Activated CD4-positive, alpha-beta T cell treated with anti-CD3 and anti-CD28 coated beads for 4 hours (primary cell): Measurements from ENCODE around the gene SPATA6.
"Not testable (repeated sequence)": the region's sequence is repeated elsewhere in the genome, so short reads cannot be mapped to it uniquely, and the experiment has no call there.

Source experiments
- DNase-seq, 2 donors: peaks; one replicate each; pipeline ENCODE4 v3.0.0-alpha.2; 2020

SPATA6 gene

DNA sequence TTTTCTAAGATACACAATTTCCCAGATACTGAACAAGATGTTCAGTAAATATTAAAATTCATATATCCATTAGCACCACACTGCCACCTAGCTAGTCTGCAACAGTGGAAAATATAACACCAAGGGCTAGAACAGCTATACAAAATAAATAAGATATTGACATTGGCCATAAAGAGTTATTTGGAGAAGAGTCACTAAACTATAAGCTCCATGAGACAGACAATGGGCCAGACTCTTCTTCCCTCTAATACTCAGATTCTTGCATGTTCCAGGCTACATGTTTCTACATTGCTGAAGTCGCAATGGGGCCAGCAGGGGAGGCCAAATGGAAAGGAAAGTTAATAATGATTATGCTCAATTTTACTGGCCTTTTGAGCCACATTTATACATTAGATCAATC, 21.5 kb downstream of the SPATA6 start:
- DNase-seq, result no peak

DNA sequence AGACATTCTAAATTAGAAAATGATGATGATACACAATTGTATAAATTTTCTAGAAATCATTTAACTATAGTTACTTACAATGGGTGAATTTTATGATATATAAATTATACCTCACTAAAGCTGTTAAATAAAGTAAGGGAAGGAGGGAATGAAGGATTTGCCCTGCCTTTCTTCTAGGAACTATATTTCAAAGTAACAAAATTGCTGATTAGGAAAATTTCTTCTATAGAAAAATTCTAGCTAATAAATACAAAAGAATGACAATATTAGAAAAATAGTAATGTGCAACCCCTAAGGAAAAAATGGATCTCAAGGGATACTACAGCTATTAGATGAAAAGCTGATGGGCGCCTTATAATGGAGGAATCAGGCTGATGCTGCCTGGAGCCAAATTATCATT, 23.1 kb downstream of the SPATA6 start:
- DNase-seq, result no peak

DNA sequence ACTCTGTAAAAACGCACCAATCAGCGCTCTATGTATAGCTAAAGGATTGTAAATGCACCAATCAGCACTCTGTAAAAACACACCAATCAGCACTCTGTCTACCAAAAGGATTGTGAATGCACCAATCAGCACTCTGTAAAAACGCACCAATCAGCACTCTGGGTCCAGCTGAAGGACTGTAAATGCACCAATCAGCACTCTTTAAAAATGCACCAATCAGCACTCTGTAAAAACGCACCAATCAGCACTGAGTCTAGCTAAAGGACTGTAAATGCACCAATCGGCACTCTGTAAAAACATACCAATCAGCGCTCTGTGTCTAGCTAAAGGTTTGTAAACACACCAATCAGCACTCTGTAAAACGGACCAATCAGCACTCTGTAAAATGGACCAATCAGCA, 27.8 kb downstream of the SPATA6 start:
- DNase-seq, result not testable (repeated sequence)

DNA sequence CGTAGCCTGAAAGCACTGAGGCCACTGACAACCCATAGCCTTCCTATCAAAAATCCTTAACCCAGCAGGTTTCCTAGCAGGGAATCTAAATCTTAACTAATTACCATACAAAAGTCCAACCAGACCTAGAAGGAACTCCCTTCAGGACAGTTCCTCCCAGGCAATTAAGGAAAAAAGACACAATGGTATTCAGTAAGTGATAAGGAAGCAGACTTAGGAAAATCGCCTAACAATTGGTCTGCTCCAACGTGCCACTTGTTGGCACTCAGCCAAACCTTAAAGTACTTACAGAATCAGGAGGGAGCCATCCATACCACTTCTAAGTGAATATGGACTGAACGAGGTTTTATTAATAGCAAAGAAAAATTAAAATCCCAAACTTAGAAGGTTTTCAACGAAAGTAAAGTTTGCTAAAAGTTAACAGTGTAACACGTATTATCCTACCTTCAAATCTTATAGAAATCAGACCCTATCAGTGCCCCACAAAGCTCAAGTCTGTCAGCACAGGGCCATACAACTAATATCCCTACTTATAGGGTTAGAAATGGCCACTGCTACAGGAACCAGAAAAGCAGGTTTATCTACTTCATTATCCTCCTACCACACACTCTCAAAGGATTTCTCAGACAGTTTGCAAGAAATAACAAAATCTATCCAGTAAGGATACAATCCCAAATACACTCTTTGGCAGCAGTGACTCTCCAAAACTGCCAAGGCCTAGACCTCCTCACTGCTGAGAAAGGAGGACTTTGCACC, 29.0 kb downstream of the SPATA6 start:
- no peak for DNase-seq

DNA sequence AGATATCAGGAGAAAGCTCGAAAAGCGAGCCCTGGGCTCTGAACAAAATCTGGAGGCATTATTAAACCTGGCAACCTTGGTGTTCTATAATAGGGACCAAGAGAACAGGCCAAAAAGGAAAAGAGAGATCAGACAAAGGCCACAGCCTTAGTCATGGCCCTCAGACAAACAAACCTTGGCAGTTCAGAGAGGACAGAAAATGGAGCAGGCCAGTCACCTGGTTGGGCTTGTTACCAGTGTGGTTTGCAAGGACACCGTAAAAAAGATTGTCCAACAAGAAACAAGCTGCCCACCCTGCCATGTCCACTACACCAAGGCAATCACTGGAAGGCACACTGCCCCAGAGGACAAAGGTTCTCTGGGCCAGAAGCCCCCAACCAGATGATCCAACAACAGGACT, 31.2 kb downstream of the SPATA6 start:
- not testable (repeated sequence) for DNase-seq

DNA sequence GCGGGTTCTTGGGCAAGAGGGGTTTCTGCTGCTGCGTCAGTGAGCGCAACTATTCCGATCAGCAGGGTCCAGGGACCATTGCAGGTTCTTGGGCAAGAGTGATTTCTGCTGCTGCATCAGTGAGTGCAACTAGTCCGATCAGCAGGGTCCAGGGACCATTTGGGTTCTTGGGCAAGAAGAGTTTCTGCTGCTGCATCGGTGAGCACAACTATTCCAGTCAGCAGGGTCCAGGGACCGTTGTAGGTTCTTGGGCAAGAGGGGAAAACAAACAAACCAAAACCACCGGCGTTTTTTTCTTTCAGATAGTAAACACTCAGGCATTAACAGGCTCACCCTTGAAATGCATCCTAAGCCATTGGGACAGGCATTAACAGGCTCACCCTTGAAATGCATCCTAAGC, 32.6 kb downstream of the SPATA6 start:
- DNase-seq, result no peak

DNA sequence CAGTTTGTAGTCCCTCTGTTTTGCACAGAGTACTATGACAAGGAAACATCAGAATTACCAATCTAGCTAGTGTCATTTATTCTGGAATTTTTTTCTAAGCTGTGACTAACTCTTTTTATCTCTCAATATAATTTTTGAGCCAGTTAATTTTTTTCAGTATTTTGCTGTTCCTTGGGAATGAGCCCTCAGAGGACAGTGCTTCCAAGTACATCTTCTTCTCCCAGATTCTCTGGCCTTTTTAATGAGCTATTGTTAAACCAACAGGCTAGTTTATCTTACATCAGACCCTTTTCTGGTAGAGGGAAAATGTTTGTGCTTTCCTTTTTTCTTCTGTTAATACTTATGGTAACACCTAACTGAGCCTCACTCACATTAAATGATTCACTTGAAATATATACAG, 34.6 kb downstream of the SPATA6 start:
- DNase-seq, result not testable (repeated sequence)

DNA sequence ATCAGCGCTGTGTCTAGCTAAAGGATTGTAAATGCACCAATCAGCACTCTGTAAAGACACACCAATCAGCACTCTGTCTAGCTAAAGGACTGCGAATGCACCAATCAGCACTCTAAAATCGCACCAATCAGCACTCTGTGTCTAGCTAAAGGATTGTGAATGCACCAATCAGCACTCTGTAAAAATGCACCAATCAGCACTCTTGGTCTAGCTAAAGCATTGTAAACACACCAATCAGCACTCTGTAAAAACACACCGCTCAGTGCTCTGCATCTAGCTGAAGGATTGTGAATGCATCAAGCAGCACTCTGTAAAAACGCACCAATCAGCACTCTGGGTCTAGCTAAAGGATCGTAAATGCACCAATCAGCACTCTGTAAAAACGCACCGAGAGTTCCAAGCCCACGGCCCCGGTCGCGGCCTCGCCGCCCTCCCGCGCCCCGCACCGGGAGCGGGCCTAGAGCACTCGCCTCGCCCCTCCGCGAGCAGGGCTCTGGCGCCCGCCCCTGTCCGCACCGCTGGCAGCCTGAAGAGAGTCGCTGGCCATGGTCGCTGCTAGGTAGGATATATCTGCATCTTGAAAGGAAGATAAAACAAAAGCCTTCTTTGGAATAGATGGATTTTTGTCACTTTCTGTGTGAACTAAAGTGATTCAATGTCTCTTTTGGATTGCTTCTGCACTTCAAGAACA, 36.5 kb downstream of the SPATA6 start:
- not testable (repeated sequence) for DNase-seq

DNA sequence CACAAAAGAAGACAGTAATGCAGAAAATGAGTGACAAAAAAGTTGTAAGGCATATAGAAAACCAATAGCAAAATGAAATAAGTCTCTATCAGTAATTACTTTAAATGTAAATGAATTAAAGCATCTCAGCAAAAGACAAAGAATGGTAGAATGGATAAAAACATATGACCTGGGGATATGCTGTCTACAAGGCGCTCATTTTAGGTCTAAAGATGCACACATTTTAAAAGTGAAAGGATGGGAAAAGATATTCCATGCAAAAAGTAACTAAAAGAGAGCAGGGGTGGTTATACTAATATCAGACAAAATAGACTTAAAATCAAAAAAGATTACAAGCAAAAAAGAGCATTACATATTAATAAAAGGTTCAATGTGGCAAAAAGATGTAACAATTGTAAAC, 41.2 kb downstream of the SPATA6 start:
- DNase-seq, result no peak

DNA sequence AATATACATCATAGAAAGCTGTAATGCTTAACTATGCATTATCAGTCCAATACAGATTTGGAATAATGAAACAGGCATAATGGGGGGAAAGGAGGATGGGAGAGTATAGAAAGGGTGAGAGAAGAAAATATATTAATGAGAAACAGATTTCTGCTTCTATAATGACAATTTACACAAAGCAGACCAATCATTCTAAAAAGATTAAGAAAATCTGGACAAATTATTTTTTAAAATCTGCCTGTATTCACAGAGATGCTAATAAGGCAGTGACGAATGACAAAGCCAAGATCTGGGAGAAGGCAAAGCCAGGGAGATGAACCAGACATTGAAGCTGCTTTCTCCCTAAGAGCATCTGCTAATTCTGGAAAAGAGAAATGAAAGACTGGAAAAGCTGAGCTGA, 50.0 kb downstream of the SPATA6 start:
- DNase-seq, result no peak

DNA sequence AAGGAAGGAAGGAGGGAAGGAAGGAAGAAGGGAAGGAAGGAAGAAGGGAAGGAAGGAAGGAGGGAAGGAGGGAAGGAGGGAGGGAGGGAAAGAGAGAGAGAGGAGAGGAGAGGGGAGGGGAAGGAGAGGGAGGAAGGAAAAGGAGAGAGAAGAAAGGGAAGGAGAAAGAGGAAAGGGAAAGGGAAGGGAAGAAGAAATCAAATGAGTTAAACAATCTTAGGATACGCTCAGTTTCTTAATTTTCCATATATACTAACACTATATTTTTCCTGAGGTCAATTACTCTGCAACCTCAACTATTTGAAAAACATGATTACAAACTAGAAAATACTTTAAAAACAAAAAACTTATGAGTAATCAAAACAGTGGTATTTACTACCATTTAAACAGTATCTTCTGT, 53.3 kb downstream of the SPATA6 start:
- DNase-seq, result no peak

DNA sequence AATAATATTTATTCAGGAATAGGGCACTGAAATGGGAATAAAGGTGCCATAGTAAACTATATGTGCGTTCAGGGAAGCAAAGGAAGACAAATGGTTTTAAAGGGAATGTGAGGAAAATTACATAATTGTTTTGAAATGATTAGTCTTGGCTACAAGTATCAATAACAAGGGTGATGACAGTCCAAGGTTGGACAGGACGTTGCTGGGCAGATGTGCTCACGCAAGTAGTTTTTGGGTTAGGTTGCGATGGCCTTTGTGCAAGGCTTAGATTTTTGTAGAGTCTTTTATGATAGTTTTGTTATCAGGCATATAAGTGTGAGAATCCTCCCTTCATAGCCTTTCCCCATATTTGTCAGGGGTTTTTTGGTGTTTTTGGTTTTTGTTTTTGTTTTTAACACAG, 57.0 kb downstream of the SPATA6 start:
- DNase-seq, result no peak

DNA sequence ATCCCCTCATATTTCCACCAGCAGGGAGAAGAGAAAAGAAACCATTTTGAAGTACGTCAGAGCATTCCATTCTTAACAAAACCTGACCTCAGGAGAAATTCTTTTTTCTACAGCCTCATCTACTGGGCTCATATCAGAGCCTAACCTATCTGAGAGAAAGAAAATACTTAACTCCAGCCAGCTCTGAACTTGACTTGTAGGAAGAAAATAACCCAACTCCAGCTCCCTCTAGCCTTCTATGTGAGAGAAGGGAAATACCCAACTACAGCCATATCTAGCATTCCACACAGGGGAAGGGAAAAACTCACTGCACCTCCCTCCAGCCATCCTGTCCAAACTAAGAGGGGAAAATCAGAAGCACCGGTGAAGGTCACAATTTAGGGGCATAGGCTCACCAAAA, 57.7 kb downstream of the SPATA6 start:
- no peak for DNase-seq

DNA sequence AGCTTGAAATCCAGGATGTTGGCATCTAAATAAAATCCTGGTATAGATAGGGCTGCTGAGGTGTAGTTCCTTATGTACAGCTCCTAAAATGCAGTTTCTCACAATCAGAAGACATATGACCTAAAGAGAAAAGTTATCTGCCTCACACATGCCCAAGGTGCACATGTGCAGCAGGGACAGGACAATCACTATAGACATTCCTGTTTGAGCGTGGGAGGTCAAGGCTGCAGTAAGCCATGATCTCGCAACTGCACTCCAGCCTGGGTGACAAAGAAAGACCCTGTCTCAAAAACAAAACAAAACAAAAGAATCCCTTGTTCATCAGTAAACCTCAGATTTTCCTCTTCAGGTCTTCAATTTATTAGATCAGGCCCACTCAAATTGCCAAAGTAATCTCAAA, 66.1 kb downstream of the SPATA6 start:
- DNase-seq, result no peak

DNA sequence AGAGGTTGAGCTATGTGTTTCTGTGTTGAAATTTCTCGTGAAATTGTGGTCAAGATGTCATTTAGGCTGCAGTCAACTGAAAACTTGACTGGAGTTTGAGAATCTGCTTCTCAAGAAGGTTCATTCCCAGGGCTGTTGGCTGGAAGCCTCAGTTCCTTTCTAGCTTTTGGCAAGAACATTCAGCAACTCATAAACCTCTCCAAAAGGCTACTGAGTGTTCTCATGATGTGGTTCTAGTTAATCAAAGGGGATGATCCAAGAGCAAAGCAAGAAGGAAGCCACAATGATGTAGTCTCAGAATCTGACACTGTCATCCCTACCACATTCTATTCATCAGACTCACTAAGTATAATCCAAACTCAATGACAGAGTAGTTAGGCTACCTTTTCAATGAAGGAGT, 66.6 kb downstream of the SPATA6 start:
- DNase-seq, result no peak

DNA sequence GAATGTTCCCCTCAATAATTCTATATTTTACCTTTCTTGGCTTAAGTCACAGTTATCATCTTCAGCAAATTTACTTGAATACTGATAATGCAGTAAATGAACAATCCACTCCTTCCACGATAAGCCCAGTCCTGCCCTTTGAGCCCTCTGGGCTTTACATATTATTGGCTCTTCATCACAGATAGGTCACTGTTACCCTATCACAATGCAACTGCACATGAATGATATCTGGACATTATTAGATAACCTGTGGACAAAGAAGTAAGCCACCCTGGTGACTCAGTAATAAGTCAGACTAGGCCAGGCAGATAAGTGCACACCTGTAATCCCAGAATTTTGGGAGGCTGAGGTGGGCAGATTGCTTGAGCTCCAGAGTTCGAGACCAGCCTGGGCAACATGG, 69.4 kb downstream of the SPATA6 start:
- DNase-seq, result no peak

DNA sequence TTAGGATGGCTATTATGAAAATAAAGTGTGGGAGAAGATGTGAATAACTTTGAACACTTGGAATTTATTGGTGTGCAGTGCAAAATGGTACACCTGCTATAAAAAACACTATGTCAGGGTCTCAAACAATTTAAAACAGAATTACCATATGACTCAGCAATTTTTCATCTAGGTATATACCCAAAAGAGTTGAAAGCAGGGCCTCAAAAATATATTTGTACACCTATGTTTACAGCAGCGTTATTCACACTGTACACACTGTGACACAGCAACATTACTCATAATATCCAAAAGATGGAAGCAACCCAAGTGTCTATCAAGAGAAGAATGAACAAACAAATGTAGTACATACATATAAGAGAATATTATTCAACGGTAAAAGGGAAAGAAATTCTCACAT, 75.8 kb downstream of the SPATA6 start:
- DNase-seq, result no peak

DNA sequence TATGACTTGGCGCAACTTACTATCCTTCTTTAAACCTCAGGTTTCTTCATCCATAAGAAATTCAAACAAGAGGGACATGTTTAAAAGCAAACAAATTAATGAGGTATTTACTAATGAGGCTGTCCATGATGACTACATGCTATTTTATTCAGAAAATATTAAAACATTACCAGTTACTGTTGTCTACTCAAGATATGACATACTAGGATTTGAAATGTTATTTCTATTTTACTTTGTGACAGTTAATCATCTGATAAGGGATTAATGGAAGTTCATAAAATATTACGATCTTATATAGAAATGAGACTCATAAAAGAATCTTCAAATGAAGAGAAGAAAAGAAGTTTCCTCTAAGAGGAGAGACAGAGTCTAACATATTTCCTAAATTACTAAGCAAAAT, 80.1 kb downstream of the SPATA6 start:
- DNase-seq, result no peak

DNA sequence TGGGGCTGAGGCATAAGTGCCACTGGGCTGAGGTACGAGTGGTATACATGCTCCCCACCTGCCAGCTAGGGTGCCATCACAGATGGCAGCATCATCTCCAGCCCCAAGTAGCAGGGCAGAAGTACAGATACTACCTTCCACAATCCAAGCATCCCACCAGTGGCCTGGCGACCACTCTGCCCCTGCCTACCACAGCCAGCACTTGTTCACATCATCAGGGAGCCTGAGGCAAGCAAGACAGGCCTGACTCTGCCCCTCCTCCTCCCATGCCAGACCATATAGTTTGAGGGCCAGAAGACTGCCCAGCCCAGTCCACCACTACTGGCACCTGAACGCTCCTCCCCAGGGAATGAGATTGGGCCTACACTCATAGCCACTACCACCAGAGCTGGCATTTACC, 84.6 kb downstream of the SPATA6 start:
- DNase-seq, result no peak

DNA sequence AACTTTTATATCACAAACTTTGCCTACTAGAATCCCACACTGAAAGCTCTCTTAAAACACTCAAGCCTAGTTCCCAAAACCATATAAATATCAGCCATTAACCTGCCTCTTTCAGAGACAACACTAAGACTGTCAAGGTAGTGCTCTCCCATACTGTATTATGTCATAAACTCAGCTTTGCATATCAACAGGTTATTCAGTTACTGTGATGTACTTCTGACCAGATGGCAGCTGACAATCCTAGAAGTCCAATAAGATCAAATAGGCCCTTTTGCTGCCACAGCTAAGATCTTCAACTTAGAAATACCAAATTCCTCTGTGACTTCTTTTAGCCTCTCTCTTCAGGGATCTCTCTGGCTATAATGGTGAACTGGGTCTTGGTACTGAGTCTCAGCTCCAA, 97.2 kb downstream of the SPATA6 start:
- DNase-seq, result no peak

DNA sequence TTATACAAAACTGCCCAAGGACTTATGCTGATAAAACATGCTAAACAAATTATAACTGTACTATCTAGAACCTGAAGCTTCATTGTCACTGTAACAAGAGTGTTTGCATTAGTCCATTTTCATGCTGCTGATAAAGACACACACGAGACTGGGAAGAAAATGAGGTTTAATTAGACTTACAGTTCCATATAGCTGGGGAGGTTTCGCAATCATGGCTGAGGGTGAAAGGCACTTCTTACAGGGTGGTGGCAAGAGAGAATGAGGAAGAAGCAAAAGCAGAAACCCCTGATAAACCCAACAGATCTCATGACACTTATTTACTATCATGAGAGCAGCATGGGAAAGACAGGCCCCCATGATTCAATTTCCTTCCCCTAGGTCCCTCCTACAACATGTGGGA, 100.4 kb downstream of the SPATA6 start:
- DNase-seq, result no peak

DNA sequence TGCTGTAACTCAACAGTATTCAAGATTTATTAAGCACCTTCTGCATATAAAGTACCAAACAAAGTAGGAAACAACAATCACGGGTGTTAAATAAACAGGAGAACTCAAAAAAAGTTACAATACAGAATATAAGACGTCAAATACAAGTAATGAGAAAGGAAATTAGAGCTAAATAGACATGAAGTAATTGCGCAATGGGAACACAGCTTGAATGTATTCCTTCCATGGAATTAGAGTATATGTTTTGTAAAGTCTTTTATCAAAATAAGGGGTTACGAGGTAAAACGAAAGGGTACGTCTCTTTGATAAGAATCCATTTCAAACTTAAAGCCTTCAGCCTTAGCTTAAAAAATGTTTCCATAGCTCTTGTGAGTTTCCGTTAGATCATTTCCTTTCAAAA, 109.1 kb downstream of the SPATA6 start:
- DNase-seq, result no peak

DNA sequence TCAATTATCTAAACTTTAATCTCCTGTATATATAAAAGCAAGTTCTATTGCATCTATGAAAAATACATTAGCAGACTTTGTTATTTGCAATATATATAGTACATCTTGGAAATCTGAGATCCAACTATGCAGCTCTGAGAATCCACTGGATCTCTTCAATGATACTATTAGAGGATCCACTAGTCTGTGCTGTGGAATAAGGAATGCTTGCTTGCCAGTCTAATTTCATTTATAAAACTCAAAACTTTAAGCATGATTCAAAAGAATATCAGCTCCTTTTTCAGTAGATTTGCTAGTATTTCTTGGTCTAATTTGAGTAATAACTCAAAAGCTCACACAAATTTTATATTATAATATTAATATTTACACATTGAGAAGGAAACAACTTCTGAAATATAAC, 115.1 kb downstream of the SPATA6 start:
- no peak for DNase-seq

DNA sequence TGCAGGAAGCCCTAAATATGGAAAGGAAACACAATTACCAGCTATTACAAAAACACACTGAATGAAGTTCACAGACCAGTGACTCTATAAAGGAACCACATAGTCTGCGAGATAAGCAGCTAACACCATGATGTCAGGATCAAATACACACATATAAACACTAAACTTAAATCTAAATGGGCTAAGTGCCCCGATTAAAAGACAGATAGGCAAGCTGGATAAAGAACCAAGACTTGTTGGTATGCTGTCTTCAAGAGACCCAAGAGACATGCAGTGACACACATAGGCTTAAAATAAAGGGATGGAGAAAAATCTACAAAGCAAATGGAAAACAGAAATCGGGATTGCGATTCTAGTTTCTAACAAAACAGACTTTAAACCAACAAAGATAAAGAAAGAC, 127.6 kb downstream of the SPATA6 start:
- DNase-seq, result no peak

DNA sequence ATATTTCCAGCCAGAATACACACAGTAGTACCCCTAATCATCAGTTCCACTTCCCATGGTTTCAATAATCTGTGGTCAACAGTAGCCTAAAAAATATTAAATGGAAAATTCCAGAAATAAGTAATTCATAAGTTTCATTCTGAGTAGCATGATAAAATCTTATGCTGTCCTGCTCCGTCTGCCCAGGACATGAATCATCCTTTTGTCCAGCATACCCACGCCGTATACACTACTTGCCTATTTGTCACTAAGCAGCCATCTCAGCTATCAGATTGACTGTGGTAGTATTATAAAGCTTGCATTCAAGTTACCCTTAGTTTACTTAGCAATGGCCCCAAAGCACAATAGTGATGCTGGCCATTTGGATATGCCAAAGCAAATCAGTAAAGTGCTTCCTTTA, 130.8 kb downstream of the SPATA6 start:
- no peak for DNase-seq
